Suprapubic skin (tissue), 4 donors: ENCODE data around the gene LIN28B.

Source experiments
- CTCF ChIP-seq, 2 donors: fragments of 200-600 bp in 1 of 2; fragments of 450-650 bp in 1 of 2; sonication (generic) in 1 of 2; IDR thresholded peaks; one replicate each; pipeline ENCODE4 v1.5.1; 2016 to 2019; ENCODE audit warnings: antibody characterized with exemption in 2 of 2, mild to moderate bottlenecking in 1 of 2, moderate library complexity in 1 of 2
- POLR2A ChIP-seq, 2 donors: fragments of 450-650 bp; IDR thresholded peaks; one replicate each; pipeline ENCODE4 v1.6.1; 2017; ENCODE audit warnings: antibody characterized with exemption in 2 of 2, mild to moderate bottlenecking in 2 of 2, moderate library complexity in 2 of 2
- POLR2AphosphoS5 ChIP-seq, 3 donors: sonication (generic); formaldehyde crosslinking; IDR thresholded peaks; one replicate each; pipeline ENCODE4 v1.6.1; 2017; ENCODE audit warnings: antibody characterized with exemption in 3 of 3

GRCh38 chr6:105022416-105022815 is 65.5 kb downstream of the LIN28B start:
- TF ChIP-seq POLR2A (IDR thresholded peaks at IDR 0.05) (no peak), CTCF (IDR thresholded peaks at IDR 0.05) (no peak), POLR2AphosphoS5 (IDR thresholded peaks at IDR 0.05) (no peak)
